Measurements from ENCODE around the gene CARMIL3.

Gene CARMIL3

DNA sequence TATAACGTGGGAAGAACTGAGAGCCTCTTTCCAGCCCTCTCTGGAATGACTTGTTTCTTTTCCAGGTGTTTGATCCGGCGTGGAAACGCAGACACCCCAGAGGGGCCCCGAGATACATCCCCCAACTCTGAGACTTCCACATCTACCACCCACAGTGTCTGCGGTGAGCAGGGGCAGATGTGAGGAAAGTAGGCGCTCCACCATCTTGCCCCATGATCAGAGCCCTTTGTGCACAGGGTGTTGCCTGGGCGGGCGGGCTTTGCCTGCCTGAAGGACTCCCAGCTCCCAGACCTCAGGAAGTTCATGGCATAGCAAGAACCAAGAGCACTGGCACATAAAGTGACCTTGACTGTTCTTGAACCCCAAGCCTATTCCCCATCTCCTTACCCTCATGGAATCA lies 2.8 kb downstream of the CARMIL3 start:
- DNase-seq (ENCODE audit: low read depth): no peak
- no peak overlapping the region for H3K4me3 ChIP-seq (ENCODE audit: low read depth, low read length)
- TF ChIP-seq, protein P1, sequence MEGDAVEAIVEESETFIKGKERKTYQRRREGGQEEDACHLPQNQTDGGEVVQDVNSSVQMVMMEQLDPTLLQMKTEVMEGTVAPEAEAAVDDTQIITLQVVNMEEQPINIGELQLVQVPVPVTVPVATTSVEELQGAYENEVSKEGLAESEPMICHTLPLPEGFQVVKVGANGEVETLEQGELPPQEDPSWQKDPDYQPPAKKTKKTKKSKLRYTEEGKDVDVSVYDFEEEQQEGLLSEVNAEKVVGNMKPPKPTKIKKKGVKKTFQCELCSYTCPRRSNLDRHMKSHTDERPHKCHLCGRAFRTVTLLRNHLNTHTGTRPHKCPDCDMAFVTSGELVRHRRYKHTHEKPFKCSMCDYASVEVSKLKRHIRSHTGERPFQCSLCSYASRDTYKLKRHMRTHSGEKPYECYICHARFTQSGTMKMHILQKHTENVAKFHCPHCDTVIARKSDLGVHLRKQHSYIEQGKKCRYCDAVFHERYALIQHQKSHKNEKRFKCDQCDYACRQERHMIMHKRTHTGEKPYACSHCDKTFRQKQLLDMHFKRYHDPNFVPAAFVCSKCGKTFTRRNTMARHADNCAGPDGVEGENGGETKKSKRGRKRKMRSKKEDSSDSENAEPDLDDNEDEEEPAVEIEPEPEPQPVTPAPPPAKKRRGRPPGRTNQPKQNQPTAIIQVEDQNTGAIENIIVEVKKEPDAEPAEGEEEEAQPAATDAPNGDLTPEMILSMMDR (IDR thresholded peaks at IDR 0.05; ENCODE audit: low read depth, low read length, missing control alignments): no peak

DNA sequence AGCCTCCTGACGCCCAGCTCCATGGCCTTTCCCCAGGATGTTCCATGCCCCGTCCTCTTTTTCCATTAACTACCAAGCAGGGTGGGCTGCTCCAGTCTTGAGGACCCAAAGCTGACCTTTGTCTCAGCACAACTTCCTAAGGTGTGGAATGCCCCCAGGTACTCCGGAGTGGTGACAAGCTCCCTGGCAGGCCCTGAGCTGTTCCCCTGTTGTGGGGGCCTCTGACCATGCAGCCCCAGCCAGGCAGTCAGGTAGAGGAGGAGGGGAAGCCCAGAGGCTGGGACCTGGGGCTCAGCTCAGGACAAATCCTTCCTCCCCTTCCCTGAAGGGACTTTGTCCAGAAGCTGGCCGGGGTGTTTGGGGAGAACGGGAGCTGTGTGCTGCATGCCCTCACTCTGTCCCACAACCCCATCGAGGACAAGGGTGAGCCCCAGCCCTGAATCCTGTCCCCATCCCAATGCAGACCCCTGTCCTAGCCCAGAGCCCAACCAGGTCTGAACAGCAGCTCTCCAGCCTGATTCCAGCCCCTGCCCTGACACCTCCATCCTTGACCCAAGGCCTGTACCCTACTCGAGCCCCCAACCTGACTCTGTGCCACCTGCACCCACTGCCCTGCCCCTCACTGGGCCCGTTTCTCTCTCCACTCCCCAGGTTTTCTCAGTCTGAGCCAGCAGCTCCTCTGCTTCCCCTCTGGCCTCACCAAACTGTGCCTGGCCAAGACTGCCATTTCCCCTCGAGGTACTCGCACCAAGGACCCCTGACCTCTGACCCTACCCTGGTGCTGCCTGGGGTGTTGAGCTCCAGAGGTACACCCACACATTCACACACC lies 4.4 kb downstream of the CARMIL3 start:
- TF ChIP-seq, protein P1 (IDR thresholded peaks at IDR 0.05; ENCODE audit: low read depth, low read length, missing control alignments): no peak
- H3K4me3 ChIP-seq (ENCODE audit: low read depth, low read length): no peak overlapping the region
- DNase-seq (ENCODE audit: low read depth): no peak

DNA sequence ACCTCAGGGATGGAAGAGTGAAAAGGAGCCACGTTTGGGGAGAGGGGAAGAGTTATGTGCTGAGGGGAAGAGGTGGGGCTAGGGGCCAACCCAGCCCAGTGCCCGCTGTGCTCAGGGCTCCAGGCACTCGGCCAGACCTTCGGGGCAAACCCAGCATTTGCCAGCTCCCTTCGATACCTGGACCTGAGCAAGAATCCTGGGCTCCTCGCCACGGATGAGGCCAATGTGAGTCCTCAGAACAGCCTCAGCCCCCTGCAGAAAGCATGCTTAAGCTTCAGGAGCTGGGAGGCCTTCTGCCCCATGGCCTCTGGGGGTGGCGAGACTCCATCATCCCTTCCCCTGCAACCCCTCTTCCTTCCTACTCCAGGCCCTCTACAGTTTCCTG lies 5.0 kb downstream of the CARMIL3 start:
- no peak for DNase-seq (ENCODE audit: low read depth)
- TF ChIP-seq, protein P1 (IDR thresholded peaks at IDR 0.05; ENCODE audit: low read depth, low read length, missing control alignments): no peak
- H3K4me3 ChIP-seq (ENCODE audit: low read depth, low read length): no peak overlapping the region

DNA sequence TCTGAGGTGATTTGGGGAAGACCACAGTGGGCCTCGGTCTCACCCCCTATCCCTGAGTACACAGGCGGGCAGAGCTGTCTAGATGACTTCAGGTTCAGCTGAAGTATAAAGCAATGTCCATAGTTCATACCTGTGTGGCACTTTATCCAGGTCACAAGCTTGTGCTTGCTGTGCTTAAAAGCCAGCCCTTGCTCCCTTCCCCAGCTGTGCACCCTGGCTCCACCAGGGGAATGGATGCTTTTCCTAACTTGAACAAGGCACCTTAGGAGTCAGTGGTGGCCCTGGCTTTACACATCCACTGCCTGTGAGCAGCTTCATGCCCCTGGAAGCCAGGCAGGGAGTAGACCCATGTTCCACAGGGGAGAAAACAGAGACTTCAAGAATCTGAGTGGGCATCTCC lies 5.5 kb downstream of the CARMIL3 start:
- DNase-seq (ENCODE audit: low read depth): no peak
- no peak overlapping the region for H3K4me3 ChIP-seq (ENCODE audit: low read depth, low read length)
- TF ChIP-seq, protein P1 (IDR thresholded peaks at IDR 0.05; ENCODE audit: low read depth, low read length, missing control alignments): no peak

DNA sequence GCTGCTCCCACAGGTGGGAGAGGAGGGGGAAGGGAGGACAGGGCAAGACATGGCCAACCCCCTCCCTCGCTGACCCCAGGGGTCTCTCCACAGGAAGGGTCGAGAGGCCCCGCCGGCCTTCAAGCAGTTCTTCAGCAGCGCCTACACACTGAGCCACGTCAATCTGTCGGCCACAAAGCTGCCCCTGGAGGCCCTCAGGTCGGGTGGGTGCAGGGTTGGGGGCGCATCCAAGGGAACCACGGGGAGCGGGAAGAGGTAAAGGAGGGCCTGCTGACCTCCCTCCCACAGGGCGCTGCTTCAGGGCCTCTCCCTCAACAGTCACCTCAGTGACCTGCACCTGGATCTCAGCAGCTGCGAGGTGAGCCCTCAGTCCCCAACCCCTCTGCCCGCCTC lies 6.1 kb downstream of the CARMIL3 start:
- no peak for DNase-seq (ENCODE audit: low read depth)
- TF ChIP-seq, protein P1 (IDR thresholded peaks at IDR 0.05; ENCODE audit: low read depth, low read length, missing control alignments): no peak

DNA sequence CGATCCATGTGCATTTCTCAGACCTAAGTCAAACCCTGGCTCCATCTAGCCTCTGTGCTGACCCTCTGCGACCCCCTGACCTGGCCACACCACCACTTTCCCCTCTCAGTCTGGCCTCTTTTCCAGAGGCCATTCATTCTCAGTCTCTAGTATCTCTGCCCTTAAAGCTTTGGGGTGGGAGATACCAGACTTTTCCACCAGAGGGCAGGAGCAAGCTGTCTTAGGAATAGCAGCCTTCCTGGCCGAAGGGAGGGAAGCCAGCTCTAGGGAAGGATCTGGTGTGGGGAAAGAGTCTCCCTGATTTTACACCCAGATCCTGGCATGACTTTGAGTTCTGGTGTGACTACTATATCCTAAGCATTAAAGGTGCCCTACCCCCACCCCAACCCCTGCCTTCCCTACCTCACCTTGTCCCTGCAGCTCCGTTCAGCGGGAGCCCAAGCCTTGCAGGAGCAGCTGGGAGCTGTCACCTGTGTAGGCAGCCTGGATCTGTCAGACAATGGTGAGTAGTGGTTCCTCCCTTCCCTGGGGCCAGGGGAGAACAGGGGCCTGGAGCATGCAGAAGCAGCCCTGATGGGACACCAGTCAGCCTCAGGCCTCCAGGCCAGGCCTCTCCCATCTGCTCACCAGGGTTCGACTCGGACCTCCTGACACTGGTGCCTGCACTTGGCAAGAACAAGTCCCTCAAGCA lies 6.6 kb downstream of the CARMIL3 start:
- TF ChIP-seq, protein P1 (IDR thresholded peaks at IDR 0.05; ENCODE audit: low read depth, low read length, missing control alignments): peak; percentile 76
- no peak for DNase-seq (ENCODE audit: low read depth)
- no peak overlapping the region for H3K4me3 ChIP-seq (ENCODE audit: low read depth, low read length)

More for the DNA sequence above, 6.1 kb downstream of the CARMIL3 start:
- H3K4me3 ChIP-seq (ENCODE audit: low read depth, low read length): no peak overlapping the region

All from GM12864 (cell line).